ENCODE measurements around the gene ETDB. TPM values are rescaled to one million over a fixed set of nuclear protein-coding genes. Genes with fewer than 3 reads are reported as not detected.
"Not testable (repeated sequence)": the region's sequence is repeated elsewhere in the genome, so short reads cannot be mapped to it uniquely, and the experiment has no call there.

The ETDB gene
- not detected in 3 replicates for total RNA-seq

DNA sequence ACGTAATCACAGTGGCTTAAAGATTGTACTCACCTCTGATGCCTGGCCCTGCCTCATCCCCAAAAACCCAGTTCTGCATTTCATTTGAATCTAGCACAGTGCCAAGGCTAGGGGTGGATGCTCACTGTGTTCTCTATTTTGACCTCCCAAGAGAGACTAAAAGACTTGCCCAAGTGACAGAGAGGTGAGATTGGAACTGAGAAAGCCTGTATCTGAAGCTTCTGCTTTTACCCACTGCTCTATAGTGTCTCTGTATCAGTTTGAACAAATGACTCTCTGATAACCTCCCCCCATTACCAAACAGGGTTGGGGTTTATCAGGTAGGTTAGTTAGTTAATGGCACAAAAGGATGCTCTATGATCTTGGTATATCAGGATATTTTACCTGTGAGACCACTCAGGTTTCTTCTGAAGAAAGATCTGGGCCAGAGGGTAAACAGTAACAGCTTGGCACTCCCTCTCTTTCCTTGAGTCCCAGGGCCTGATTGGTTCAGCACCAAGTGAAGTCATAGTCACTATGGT, at the start of gene ETDB:
Gene ETDB (minus strand): TSS at position 471 of the 521 bp plus-strand sequence. CDS start 1,265 bp downstream, outside the sequence.
- not testable (repeated sequence) for H3K27me3 Mint-ChIP-seq (ENCODE audit: low read depth); H3K27ac Mint-ChIP-seq; H3K4me3 Mint-ChIP-seq; H3K9me3 Mint-ChIP-seq; DNase-seq (ENCODE audit: low spot score in 2 of 2, unreplicated experiment in 2 of 2); H3K4me1 Mint-ChIP-seq; H3K36me3 Mint-ChIP-seq

DNA sequence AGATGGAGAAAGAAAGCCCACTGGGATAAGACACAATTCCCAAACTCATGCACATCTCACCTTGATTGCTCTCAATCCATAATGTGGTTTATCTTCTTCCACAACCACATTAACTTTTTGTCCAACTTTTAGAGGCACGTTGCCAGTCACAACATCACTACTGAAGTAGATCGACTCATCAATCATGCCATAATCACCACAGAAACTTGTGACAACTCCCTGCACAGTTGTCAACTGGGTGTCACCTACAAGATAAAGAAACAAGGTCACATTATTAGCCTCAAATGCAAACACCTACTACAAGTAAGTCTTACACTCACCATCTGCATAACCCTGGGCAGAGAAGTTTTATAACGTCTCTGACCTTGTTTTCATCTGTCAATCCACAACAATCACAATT, 49.2 kb upstream of the ETDB start:
- DNase-seq (ENCODE audit: low spot score in 2 of 2, unreplicated experiment in 2 of 2); H3K4me3 Mint-ChIP-seq; H3K36me3 Mint-ChIP-seq; H3K27ac Mint-ChIP-seq; H3K27me3 Mint-ChIP-seq (ENCODE audit: low read depth); H3K4me1 Mint-ChIP-seq: not testable (repeated sequence)
- peaks cover 42% of the 10 kb centered on the region for H3K9me3 Mint-ChIP-seq

DNA sequence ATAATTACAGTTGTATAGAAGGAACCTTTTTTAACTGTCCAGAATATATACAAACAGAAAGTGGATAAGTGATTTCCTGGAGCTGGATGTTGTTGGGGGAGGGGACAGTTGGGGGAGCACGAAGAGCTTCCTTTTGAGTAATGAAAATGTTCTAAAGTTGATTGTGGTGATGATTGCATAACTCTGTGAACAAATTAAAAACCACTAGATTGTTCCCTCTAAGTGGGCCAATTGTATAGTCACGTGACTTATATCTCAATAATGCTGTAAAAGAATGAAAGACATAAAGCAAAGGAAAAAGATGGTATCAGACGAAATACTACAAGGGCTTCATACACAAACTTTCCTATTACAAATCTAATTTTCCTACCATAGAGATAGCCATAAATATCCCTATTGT, 48.2 kb upstream of the ETDB start:
- Mint-ChIP-seq H3K36me3 (no peaks in the 10 kb centered on the region), H3K9me3 (peaks cover 34% of the 10 kb centered on the region), H3K27me3 (ENCODE audit: low read depth) (no peaks in the 10 kb centered on the region), H3K4me1 (no peaks in the 10 kb centered on the region), H3K4me3 (no peak overlapping the region), H3K27ac (no peak overlapping the region)
- TF ChIP-seq, protein P1, sequence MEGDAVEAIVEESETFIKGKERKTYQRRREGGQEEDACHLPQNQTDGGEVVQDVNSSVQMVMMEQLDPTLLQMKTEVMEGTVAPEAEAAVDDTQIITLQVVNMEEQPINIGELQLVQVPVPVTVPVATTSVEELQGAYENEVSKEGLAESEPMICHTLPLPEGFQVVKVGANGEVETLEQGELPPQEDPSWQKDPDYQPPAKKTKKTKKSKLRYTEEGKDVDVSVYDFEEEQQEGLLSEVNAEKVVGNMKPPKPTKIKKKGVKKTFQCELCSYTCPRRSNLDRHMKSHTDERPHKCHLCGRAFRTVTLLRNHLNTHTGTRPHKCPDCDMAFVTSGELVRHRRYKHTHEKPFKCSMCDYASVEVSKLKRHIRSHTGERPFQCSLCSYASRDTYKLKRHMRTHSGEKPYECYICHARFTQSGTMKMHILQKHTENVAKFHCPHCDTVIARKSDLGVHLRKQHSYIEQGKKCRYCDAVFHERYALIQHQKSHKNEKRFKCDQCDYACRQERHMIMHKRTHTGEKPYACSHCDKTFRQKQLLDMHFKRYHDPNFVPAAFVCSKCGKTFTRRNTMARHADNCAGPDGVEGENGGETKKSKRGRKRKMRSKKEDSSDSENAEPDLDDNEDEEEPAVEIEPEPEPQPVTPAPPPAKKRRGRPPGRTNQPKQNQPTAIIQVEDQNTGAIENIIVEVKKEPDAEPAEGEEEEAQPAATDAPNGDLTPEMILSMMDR (IDR thresholded peaks at IDR 0.05; ENCODE audit: unreplicated experiment), result no peak
- DNase-seq (ENCODE audit: low spot score in 2 of 2, unreplicated experiment in 2 of 2), result no peak

DNA sequence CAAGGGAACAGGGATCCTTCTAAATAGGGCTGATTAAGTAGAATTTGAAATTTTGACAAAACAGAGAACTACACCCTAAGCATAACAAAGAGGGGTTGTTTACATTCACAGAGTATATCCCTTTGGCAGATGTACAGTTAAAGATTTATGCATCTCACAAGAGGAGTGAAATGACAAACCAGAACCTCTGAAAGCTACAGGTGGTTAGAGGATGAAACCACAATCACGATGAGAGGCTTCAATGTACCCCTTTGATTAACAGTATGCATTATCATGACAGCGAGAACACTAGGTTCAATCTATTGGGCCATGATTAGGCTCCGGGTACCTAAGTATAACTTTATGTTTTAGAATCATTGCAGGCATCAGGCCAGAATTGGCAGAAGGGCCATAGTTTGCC, 34.4 kb upstream of the ETDB start:
- not testable (repeated sequence) for H3K36me3 Mint-ChIP-seq; H3K27ac Mint-ChIP-seq; H3K4me1 Mint-ChIP-seq; H3K9me3 Mint-ChIP-seq; H3K27me3 Mint-ChIP-seq (ENCODE audit: low read depth); DNase-seq (ENCODE audit: low spot score in 2 of 2, unreplicated experiment in 2 of 2); H3K4me3 Mint-ChIP-seq

DNA sequence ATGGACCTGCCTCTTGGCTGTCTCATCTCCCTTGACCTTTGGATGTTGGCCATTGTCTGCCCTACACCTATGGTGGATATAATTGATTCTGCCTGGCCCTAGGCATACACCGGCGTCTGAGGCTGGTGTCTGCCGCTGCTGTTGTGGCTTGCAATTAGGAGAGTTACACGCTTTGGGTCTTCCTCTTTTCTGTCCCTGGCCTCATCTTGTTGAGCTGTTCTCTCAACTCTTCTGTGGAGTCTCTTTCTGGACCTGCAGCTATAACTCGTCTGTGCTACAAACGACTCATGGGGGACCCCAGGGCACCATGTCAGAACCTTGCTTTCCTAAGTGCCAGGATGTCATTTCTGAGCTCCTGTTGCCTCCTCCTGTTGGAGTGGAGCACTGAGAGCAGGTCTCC, 5.8 kb upstream of the ETDB start:
- H3K4me1 Mint-ChIP-seq; DNase-seq (ENCODE audit: low spot score in 2 of 2, unreplicated experiment in 2 of 2); H3K36me3 Mint-ChIP-seq; H3K27ac Mint-ChIP-seq; H3K4me3 Mint-ChIP-seq; H3K27me3 Mint-ChIP-seq (ENCODE audit: low read depth); H3K9me3 Mint-ChIP-seq: not testable (repeated sequence)

DNA sequence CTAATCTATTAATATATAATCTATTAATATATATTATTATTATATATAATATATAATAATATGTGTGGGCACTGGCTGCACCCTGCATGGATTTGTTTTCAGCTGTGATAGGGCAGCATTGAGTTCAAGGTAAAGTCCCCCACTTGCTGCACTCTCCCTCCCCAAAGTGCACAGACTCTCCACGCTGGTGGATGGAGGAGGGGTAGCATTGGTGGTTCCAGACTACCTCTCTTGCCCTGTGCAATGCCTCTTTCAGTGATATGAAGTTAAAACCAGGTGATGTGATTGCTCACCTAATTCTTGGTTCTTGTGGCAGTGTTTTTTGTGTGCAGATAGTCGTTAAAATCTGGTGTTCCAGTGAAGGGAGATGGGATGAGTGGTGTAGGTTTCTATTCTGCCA, 4.3 kb downstream of the ETDB start:
- not testable (repeated sequence) for DNase-seq (ENCODE audit: low spot score in 2 of 2, unreplicated experiment in 2 of 2); H3K4me3 Mint-ChIP-seq; H3K27me3 Mint-ChIP-seq (ENCODE audit: low read depth); H3K4me1 Mint-ChIP-seq; H3K36me3 Mint-ChIP-seq; H3K27ac Mint-ChIP-seq
- H3K9me3 Mint-ChIP-seq, result peaks cover 14% of the 10 kb centered on the region

DNA sequence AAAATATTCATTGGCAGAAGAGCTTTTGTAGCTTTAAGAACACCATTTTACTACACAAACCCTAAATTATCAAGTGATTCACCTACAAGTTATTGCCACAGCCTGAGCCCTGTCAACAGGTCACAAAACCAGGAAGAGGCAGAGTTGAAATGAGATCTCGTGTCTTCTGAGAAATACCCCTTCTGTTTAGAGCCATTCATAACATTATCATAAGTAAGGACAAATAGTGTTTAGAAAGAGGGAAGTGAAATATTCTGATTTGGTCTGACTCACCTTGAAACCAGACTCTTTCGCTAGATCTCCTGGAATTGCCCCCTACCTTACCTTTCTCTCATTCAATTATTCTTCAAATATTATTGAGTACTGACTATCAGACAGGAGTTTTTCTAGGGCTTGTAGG, 5.9 kb downstream of the ETDB start:
- Mint-ChIP-seq H3K9me3 (peaks cover 15% of the 10 kb centered on the region), H3K27me3 (ENCODE audit: low read depth) (peaks cover 1% of the 10 kb centered on the region), H3K4me1 (no peaks in the 10 kb centered on the region), H3K36me3 (no peaks in the 10 kb centered on the region), H3K27ac (no peak overlapping the region), H3K4me3 (no peak overlapping the region)
- TF ChIP-seq, protein P1 (IDR thresholded peaks at IDR 0.05; ENCODE audit: unreplicated experiment), result no peak
- DNase-seq (ENCODE audit: low spot score in 2 of 2, unreplicated experiment in 2 of 2), result no peak

DNA sequence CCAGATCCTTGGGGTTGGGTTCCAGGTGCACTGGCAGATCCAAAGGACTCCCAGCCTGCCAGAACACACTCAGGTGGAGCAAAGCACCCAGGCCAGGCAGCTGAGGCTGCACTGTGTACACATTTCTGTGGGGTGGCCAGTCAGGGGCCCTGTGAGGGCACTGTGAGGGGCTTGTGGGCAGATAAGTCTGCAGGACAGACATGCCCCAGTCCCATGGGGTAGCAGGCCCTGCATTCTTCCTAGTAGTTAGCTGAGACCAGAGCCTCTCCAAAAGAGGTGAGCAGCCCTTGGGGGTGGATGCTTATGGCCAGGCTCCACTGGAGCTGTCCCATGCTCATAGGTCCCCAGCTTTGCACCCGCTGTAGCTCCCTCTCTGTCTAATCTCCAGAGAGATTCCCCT, 7.6 kb downstream of the ETDB start:
- no peak for DNase-seq (ENCODE audit: low spot score in 2 of 2, unreplicated experiment in 2 of 2)
- Mint-ChIP-seq H3K27ac (no peak overlapping the region), H3K4me1 (no peaks in the 10 kb centered on the region), H3K4me3 (no peak overlapping the region), H3K27me3 (ENCODE audit: low read depth) (peaks cover 14% of the 10 kb centered on the region), H3K36me3 (no peaks in the 10 kb centered on the region), H3K9me3 (peaks cover 27% of the 10 kb centered on the region)
- TF ChIP-seq, protein P1 (IDR thresholded peaks at IDR 0.05; ENCODE audit: unreplicated experiment), result no peak
